ENCODE data around the gene PHOSPHO1. TPM values are rescaled to one million over a fixed set of nuclear protein-coding genes. Genes with fewer than 3 reads are reported as not detected.
"Not testable (repeated sequence)": the region's sequence is repeated elsewhere in the genome, so short reads cannot be mapped to it uniquely, and the experiment has no call there.

Gene PHOSPHO1
- total RNA-seq (2014; rRNA removed; shearing (Covaris generic)), result 0.47 TPM in 1 of 2 replicates, not detected in the other
- 0.16 and 0.34 TPM in 2 replicates for polyA plus RNA-seq (2015; cell fraction: cytosol; rRNA removed)
- 0.31 and 1.1 TPM in 2 replicates for polyA plus RNA-seq (2015; cell fraction: nucleus; rRNA removed)

GRCh38 chr17:49230636-49231562, at the start of gene PHOSPHO1:
Gene PHOSPHO1 (minus strand): TSS chr17:49230787. CDS start chr17:49226691, 4,096 bp downstream.
- DNase-seq (ENCODE audit: low read depth), result peak; percentile 72

GRCh38 chr17:49280061-49280460, 49.5 kb upstream of the PHOSPHO1 start:
- DNase-seq (ENCODE audit: low read depth), result no peak

GRCh38 chr17:49279263-49280015, 48.9 kb upstream of the PHOSPHO1 start:
- not testable (repeated sequence) for DNase-seq (ENCODE audit: low read depth)

- DNase-seq (ENCODE audit: low read depth), result no peak
Observed at GRCh38 chr17:49278076-49278475, 47.5 kb upstream of the PHOSPHO1 start.

GRCh38 chr17:49277638-49278037, 47.1 kb upstream of the PHOSPHO1 start:
- peak; percentile 38 for DNase-seq (ENCODE audit: low read depth)

- DNase-seq (ENCODE audit: low read depth), result not testable (repeated sequence)
Observed at GRCh38 chr17:49275981-49276380, 45.4 kb upstream of the PHOSPHO1 start.

GRCh38 chr17:49269356-49269755, 38.8 kb upstream of the PHOSPHO1 start:
- no peak for DNase-seq (ENCODE audit: low read depth)

GRCh38 chr17:49267912-49268311, 37.3 kb upstream of the PHOSPHO1 start:
- DNase-seq (ENCODE audit: low read depth), result no peak

GRCh38 chr17:49266233-49266632, 35.6 kb upstream of the PHOSPHO1 start:
- no peak for DNase-seq (ENCODE audit: low read depth)

- not testable (repeated sequence) for DNase-seq (ENCODE audit: low read depth)
Observed at GRCh38 chr17:49261540-49261939, 31.0 kb upstream of the PHOSPHO1 start.

GRCh38 chr17:49260817-49261291, 30.3 kb upstream of the PHOSPHO1 start:
- no peak for DNase-seq (ENCODE audit: low read depth)

GRCh38 chr17:49260011-49260816, 29.6 kb upstream of the PHOSPHO1 start:
- DNase-seq (ENCODE audit: low read depth), result peak; percentile 70

GRCh38 chr17:49259663-49260010, 29.1 kb upstream of the PHOSPHO1 start:
- no peak for DNase-seq (ENCODE audit: low read depth)

GRCh38 chr17:49258394-49258793, 27.8 kb upstream of the PHOSPHO1 start:
- no peak for DNase-seq (ENCODE audit: low read depth)

GRCh38 chr17:49255125-49255524, 24.5 kb upstream of the PHOSPHO1 start:
- DNase-seq (ENCODE audit: low read depth), result no peak

- no peak for DNase-seq (ENCODE audit: low read depth)
Observed at GRCh38 chr17:49254066-49254465, 23.5 kb upstream of the PHOSPHO1 start.

- DNase-seq (ENCODE audit: low read depth), result peak; percentile 29
Observed at GRCh38 chr17:49252148-49252695, 21.6 kb upstream of the PHOSPHO1 start.

- no peak for DNase-seq (ENCODE audit: low read depth)
Observed at GRCh38 chr17:49249890-49250522, 19.4 kb upstream of the PHOSPHO1 start.

GRCh38 chr17:49249292-49249794, 18.8 kb upstream of the PHOSPHO1 start:
- peak; percentile 14 for DNase-seq (ENCODE audit: low read depth)

- DNase-seq (ENCODE audit: low read depth), result no peak
Observed at GRCh38 chr17:49247944-49248343, 17.4 kb upstream of the PHOSPHO1 start.
